Caco-2 (cell line): ENCODE data around the gene MAD2L2. TPM values are rescaled to one million over a fixed set of nuclear protein-coding genes. Genes with fewer than 3 reads are reported as not detected.

Experiments used
- BruUV-seq: library from RNA; stranded (reverse); fragments of 400-500 nt; replicated peaks from 2 replicates; lab custom pipeline; 2021; lab: Mats Ljungman, UMichigan
- CTCF ChIA-PET: fragments of 300-600 bp; sonication (Branson Sonifier 250); formaldehyde crosslinking; loops from one replicate; lab custom pipeline; 2022; ENCODE audit warnings: antibody characterized with exemption; lab: Charles Lee
- POLR2A ChIA-PET: fragments of 300-600 bp; sonication (Branson Sonifier 250); formaldehyde crosslinking; loops from one replicate; lab custom pipeline; 2022; ENCODE audit warnings: antibody characterized with exemption; lab: Charles Lee
- DNase-seq, 2 experiments: peaks; one replicate each; pipeline versions ENCODE4 v3.0.0 to v3.0.0-alpha.2; 2020 to 2022
- H3K27me3 ChIP-seq: replicated peaks from 2 replicates; pipeline ENCODE4 v1.6.0; 2011; ENCODE audit warnings: low read length; ENCODE audit not compliant: control insufficient read depth, insufficient read depth
- H3K36me3 ChIP-seq: 2 replicates; pipeline ENCODE4 v1.5.1; 2011; ENCODE audit warnings: low read length; ENCODE audit not compliant: control insufficient read depth, insufficient read depth
- H3K4me1 ChIP-seq: fragments of 250-450 bp; sonication (Bioruptor Pico); 2 replicates; pipeline ENCODE4 v1.5.1; 2020; ENCODE audit warnings: mild to moderate bottlenecking
- H3K4me3 ChIP-seq: 2 replicates; pipeline ENCODE4 v1.5.1; 2011; ENCODE audit warnings: low read depth, mild to moderate bottlenecking, control low read depth, low read length
- H3K9me3 ChIP-seq: fragments of 250-450 bp; sonication (Bioruptor Pico); 2 replicates; pipeline ENCODE4 v1.5.1; 2020; ENCODE audit warnings: mild to moderate bottlenecking, moderate library complexity
- H3K27ac Mint-ChIP-seq: one replicate; pipeline ENCODE4 v1.8.0; 2022; ENCODE audit warnings: mixed read lengths; ENCODE audit not compliant: unreplicated experiment
- H3K27me3 Mint-ChIP-seq: one replicate; pipeline ENCODE4 v1.8.0; 2022; ENCODE audit warnings: mixed read lengths; ENCODE audit not compliant: insufficient read depth, unreplicated experiment
- H3K36me3 Mint-ChIP-seq: one replicate; pipeline ENCODE4 v1.8.0; 2022; ENCODE audit warnings: mild to moderate bottlenecking, mixed read lengths; ENCODE audit not compliant: insufficient read depth, unreplicated experiment
- H3K4me1 Mint-ChIP-seq: one replicate; pipeline ENCODE4 v1.8.0; 2022; ENCODE audit warnings: low read depth, mixed read lengths; ENCODE audit not compliant: unreplicated experiment
- H3K4me3 Mint-ChIP-seq: one replicate; pipeline ENCODE4 v1.8.0; 2022; ENCODE audit warnings: mild to moderate bottlenecking, moderate library complexity, mixed read lengths; ENCODE audit not compliant: unreplicated experiment
- H3K9me3 Mint-ChIP-seq: one replicate; pipeline ENCODE4 v1.8.0; 2022; ENCODE audit warnings: mixed read lengths; ENCODE audit not compliant: unreplicated experiment
- intact Hi-C: fragments of 100-400 bp; cut with micrococcal nuclease; formaldehyde crosslinking; loops from one replicate; pipeline ENCODE4 v1.10.0; 2022; ENCODE audit not compliant: unreplicated experiment
- total RNA-seq: library from RNA; stranded (reverse); gene quantifications from 2 replicates; pipeline ENCODE4 v1.2.3, GENCODE V29; 2022
- TF ChIP-seq, protein P1 (sequence below), 2 experiments: fragments of 200-600 bp in 1 of 2; IDR thresholded peaks; 1 replicate in 1 of 2; 2 replicates in 1 of 2; pipeline versions ENCODE4 v1.5.1 to v1.8.0; 2011 to 2022; ENCODE audit warnings: antibody characterized with exemption in 1 of 2, control low read depth in 1 of 2, inconsistent platforms in 1 of 2, low read depth in 1 of 2, low read length in 1 of 2, mild to moderate bottlenecking in 1 of 2, moderate library complexity in 1 of 2; ENCODE audit not compliant: insufficient read depth in 1 of 2, severe bottlenecking in 1 of 2, unreplicated experiment in 1 of 2

The MAD2L2 gene
- total RNA-seq, 1 experiment from 2014 or later: 49.9 TPM

DNA sequence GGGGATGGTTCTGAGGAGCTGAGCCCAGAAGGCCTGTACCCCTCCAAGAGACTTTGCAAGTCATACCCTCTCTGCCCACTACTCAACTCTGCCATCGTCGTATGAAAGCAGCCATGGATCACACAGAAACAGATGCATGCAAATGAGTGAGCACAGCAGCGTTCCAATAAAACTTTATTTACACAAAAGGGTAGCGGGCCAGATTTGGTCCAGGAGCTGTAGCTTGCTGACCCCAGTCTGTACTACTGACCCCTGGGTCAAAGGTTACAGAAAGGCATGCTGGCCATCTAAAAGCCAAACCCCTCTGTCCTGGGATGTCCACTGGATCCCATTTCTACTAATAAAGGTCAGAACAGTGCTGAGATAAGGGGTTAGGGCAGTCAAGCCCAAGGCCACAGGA lies 46.2 kb upstream of the MAD2L2 start:
- H3K27me3 ChIP-seq: no peaks in the 10 kb centered on the region
- H3K9me3 ChIP-seq: no peaks in the 10 kb centered on the region
- H3K4me3 ChIP-seq: no peak overlapping the region
- no peak for DNase-seq
- H3K4me1 ChIP-seq: no peaks in the 10 kb centered on the region
- intact Hi-C loops: no loop called here
- Mint-ChIP-seq H3K27me3 (no peaks in the 10 kb centered on the region), H3K36me3 (no peaks in the 10 kb centered on the region), H3K9me3 (no peaks in the 10 kb centered on the region), H3K4me3 (no peak overlapping the region), H3K27ac (no peak overlapping the region), H3K4me1 (no peaks in the 10 kb centered on the region)
- BruUV-seq: no TSS peak
- ChIA-PET POLR2A (no interaction called here), CTCF (no interaction called here)
- H3K36me3 ChIP-seq: no peaks in the 10 kb centered on the region
- TF ChIP-seq, protein P1, sequence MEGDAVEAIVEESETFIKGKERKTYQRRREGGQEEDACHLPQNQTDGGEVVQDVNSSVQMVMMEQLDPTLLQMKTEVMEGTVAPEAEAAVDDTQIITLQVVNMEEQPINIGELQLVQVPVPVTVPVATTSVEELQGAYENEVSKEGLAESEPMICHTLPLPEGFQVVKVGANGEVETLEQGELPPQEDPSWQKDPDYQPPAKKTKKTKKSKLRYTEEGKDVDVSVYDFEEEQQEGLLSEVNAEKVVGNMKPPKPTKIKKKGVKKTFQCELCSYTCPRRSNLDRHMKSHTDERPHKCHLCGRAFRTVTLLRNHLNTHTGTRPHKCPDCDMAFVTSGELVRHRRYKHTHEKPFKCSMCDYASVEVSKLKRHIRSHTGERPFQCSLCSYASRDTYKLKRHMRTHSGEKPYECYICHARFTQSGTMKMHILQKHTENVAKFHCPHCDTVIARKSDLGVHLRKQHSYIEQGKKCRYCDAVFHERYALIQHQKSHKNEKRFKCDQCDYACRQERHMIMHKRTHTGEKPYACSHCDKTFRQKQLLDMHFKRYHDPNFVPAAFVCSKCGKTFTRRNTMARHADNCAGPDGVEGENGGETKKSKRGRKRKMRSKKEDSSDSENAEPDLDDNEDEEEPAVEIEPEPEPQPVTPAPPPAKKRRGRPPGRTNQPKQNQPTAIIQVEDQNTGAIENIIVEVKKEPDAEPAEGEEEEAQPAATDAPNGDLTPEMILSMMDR (IDR thresholded peaks at IDR 0.05; ENCODE audit: insufficient read depth in 1 of 2, low read depth in 1 of 2, low read length in 1 of 2, severe bottlenecking in 1 of 2, unreplicated experiment in 1 of 2): no peak

DNA sequence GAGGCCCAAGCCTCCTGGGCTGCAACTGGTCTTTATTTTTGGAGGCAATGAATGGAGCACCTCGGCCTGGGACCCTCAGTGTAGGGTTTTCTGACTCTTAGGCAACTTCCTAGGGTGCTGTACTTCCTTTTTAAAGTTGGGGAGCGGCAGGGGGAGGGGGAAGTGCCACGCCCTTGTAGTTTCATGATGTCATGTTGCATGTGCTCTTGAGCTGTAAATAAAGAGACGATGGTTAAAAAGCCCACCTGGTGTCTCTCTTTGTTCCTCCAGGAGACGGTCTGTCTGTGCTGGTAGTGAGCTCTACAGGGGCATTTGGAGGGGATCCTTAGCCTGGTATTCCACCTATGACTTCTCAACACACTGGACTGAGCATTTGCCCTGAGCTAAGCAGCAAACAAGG lies 44.7 kb upstream of the MAD2L2 start:
- Mint-ChIP-seq H3K27ac (no peak overlapping the region), H3K9me3 (no peaks in the 10 kb centered on the region), H3K4me3 (no peak overlapping the region), H3K36me3 (no peaks in the 10 kb centered on the region), H3K4me1 (no peaks in the 10 kb centered on the region), H3K27me3 (no peaks in the 10 kb centered on the region)
- Histone ChIP-seq H3K27me3 (no peaks in the 10 kb centered on the region), H3K9me3 (no peaks in the 10 kb centered on the region), H3K4me1 (no peaks in the 10 kb centered on the region), H3K36me3 (no peaks in the 10 kb centered on the region), H3K4me3 (no peak overlapping the region)
- intact Hi-C loops: no loop called here
- no TSS peak for BruUV-seq
- DNase-seq: no peak
- ChIA-PET CTCF (no interaction called here), POLR2A (no interaction called here)
- TF ChIP-seq, protein P1 (IDR thresholded peaks at IDR 0.05; ENCODE audit: insufficient read depth in 1 of 2, low read depth in 1 of 2, low read length in 1 of 2, severe bottlenecking in 1 of 2, unreplicated experiment in 1 of 2): no peak

DNA sequence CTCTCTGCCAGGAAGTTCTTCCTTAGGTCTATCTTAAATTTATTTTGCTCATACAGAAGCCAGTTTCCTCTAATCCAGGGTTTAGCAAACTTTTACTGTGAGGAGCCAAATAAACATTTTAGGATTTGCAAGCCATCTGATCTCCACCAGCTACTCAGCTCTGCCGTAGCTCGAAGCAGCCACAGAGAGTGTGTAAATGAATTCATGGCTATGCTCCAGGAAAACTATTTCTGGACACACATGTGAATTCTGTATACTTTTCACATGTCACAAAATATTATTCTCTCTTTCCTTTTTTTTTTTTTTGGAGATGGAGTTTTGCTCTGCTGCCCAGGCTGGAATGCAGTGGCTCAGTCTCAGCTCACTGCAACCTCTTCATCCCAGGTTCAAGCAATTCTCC lies 41.6 kb upstream of the MAD2L2 start:
- H3K27ac Mint-ChIP-seq: no peak overlapping the region
- H3K4me1 ChIP-seq: no peaks in the 10 kb centered on the region
- ChIA-PET CTCF (no interaction called here), POLR2A (no interaction called here)
- no peaks in the 10 kb centered on the region for H3K9me3 ChIP-seq
- intact Hi-C loops: no loop called here
- no peaks in the 10 kb centered on the region for H3K9me3 Mint-ChIP-seq
- no peak overlapping the region for H3K4me3 Mint-ChIP-seq
- no peaks in the 10 kb centered on the region for H3K27me3 Mint-ChIP-seq
- H3K4me3 ChIP-seq: no peak overlapping the region
- no peaks in the 10 kb centered on the region for H3K36me3 ChIP-seq
- H3K36me3 Mint-ChIP-seq: no peaks in the 10 kb centered on the region
- DNase-seq: no peak
- no peaks in the 10 kb centered on the region for H3K4me1 Mint-ChIP-seq
- no TSS peak for BruUV-seq
- TF ChIP-seq, protein P1 (IDR thresholded peaks at IDR 0.05; ENCODE audit: insufficient read depth in 1 of 2, low read depth in 1 of 2, low read length in 1 of 2, severe bottlenecking in 1 of 2, unreplicated experiment in 1 of 2): no peak
- no peaks in the 10 kb centered on the region for H3K27me3 ChIP-seq
